Gastrocnemius medialis (tissue), 4 donors: ENCODE data around the gene C19orf12. TPM values are rescaled to one million over a fixed set of nuclear protein-coding genes. Genes with fewer than 3 reads are reported as not detected.

Source experiments
- ATAC-seq, 2 donors: fragments of 150-250 bp; one replicate each; pipeline ENCODE4 v1.9.1; 2016
- DNase-seq, 2 donors: peaks; one replicate each; pipeline ENCODE4 v3.0.0-alpha.2; 2019
- H3K27ac ChIP-seq, 4 donors: fragments of 200-600 bp; sonication (generic); 1 replicate in 1 of 4; 2 replicates in 3 of 4; pipeline ENCODE4 v1.5.1; 2016 to 2018; ENCODE audit warnings: mild to moderate bottlenecking in 2 of 4, moderate library complexity in 1 of 4
- H3K27me3 ChIP-seq, 3 donors: fragments of 200-600 bp; sonication (generic) in 2 of 3; 1 replicate in 1 of 3; 2 replicates in 2 of 3; pipeline versions ENCODE4 v1.5.1 to v1.6.0; 2016 to 2019; ENCODE audit warnings: mild to moderate bottlenecking in 1 of 3, moderate library complexity in 1 of 3
- H3K36me3 ChIP-seq, 2 donors: fragments of 200-600 bp; sonication (generic) in 1 of 2; one replicate each; pipeline ENCODE4 v1.5.1; 2017 to 2018
- H3K4me1 ChIP-seq, 2 donors: fragments of 200-600 bp; sonication (generic) in 1 of 2; one replicate each; pipeline ENCODE4 v1.5.1; 2016 to 2017; ENCODE audit warnings: mild to moderate bottlenecking in 2 of 2
- H3K4me3 ChIP-seq, 4 donors: fragments of 200-600 bp; sonication (generic) in 3 of 4; 1 replicate in 1 of 4; 2 replicates in 3 of 4; pipeline ENCODE4 v1.5.1; 2016 to 2019; ENCODE audit warnings: mild to moderate bottlenecking in 2 of 4
- H3K9me3 ChIP-seq, 3 donors: fragments of 200-600 bp; sonication (generic) in 2 of 3; 1 replicate in 1 of 3; 2 replicates in 2 of 3; pipeline ENCODE4 v1.5.1; 2016 to 2019
- CTCF ChIP-seq, 5 experiments: fragments of 450-650 bp in 3 of 5; fragments of 200-600 bp in 2 of 5; sonication (generic) in 2 of 5; IDR thresholded peaks in 4 of 5; conservative IDR thresholded peaks in 1 of 5; 1 replicate in 4 of 5; 2 replicates in 1 of 5; pipeline ENCODE4 v1.5.1; 2016 to 2019; ENCODE audit warnings: antibody characterized with exemption in 5 of 5, mild to moderate bottlenecking in 3 of 5, moderate library complexity in 3 of 5
- POLR2A ChIP-seq, 2 donors: fragments of 450-650 bp; IDR thresholded peaks; one replicate each; pipeline ENCODE4 v1.6.1; 2017; ENCODE audit warnings: antibody characterized with exemption in 2 of 2, mild to moderate bottlenecking in 2 of 2, moderate library complexity in 2 of 2
- in situ Hi-C, 4 donors: fragments of 200-750 bp; cut with MboI; loops; one replicate each; pipeline versions ENCODE4 v1.15.0 to v1.8.0; 2017; ENCODE audit warnings: low sequenced_read_pairs in 4 of 4
- intact Hi-C: fragments of 100-400 bp; cut with DNase I; formaldehyde crosslinking; loops from one replicate; pipeline ENCODE4 v1.15.1; 2023; ENCODE audit warnings: low total_unique reads
- total RNA-seq, 4 donors: library from RNA; depleted of rRNA; stranded (reverse); fragments of >200 nt; gene quantifications; one replicate each; pipeline versions ENCODE4 v1.1.0 to v1.2.3, GENCODE V29; 2016

Gene C19orf12
- total RNA-seq, 4 donors from 2014 or later = 54.4 to 142 (median 69.8) TPM

DNA sequence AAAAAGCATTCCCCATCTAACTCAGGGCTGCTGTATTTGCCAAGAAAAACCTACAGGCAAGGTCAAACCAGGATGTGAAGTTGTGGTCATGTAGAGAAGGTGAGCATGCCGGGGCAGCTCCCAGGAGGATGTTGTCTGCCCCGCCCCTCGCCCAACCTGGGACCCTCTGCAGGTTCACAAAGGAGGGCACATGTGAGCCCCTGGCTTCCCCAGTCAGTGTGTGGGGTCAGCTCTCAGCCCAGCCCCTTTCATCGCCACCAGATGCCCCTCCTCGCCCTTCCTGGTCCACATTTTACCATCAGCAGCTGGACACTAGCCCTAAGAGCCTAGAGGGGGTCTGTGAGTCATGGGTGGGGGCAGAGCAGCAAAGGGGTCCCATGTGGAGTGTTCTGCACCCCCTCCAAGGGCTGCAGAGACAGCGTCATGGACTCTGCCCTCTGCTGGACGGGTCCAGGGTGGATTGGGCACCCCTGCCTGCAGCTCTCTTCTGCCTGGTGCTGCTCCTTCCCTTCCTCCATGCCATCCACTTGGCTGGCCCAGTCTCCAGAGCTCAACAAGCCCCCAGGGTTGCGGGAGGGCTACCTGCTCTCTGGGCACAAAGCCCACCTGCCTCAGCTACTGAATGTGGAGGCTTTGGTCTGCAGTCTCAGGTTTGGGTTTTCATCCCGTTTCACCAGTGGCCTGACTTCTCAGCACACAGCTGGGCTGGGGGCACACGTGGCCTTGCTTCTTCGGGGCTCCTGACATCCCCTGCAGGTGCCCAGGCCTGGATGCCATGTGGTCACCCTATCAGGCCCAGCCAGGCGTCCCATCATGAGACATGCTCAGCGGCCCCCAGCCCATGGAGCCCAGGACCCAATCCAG is 46.1 kb downstream of the C19orf12 start:
- peak overlapping the region; percentile 94 to 100 (median 98) for H3K27ac ChIP-seq
- DNase-seq = peak in 1 of 2 donors; percentile 56
- H3K9me3 ChIP-seq = no peaks in the 10 kb centered on the region
- intact Hi-C loops (loop anchor here (5.0 kb wide), 1 partner anchor 1162 kb away; no protein-coding TSS in a partner anchor), in situ Hi-C loops (loop anchor here in 2 of 4 donors (10.0 kb wide), 1 partner anchor 46 kb away; the partner anchor contains the start of gene C19orf12 (in 2 of the 2))
- H3K4me3 ChIP-seq = peak overlapping the region in 2 of 4 donors; percentile 19 to 95
- ATAC-seq = no peak
- H3K27me3 ChIP-seq = no peaks in the 10 kb centered on the region
- no peak for TF ChIP-seq POLR2A (IDR thresholded peaks at IDR 0.05)
- peak; percentile 13 to 53 (median 43) for TF ChIP-seq CTCF (IDR thresholded peaks at IDR 0.05 in 4 of 5, conservative IDR thresholded peaks at IDR 0.05 in 1 of 5)
- H3K36me3 ChIP-seq = peaks cover 0 to 5% of the 10 kb centered on the region in 2 donors
- peaks cover 76 to 80% of the 10 kb centered on the region in 2 donors for H3K4me1 ChIP-seq

GRCh38 chr19:29667901-29668341 is 47.1 kb downstream of the C19orf12 start:
- Histone ChIP-seq H3K9me3 (no peaks in the 10 kb centered on the region), H3K27me3 (no peaks in the 10 kb centered on the region), H3K36me3 (no peaks in the 10 kb centered on the region), H3K4me1 (peaks cover 72 to 79% of the 10 kb centered on the region in 2 donors), H3K4me3 (peak overlapping the region; percentile 94 to 99 (median 97)), H3K27ac (peak overlapping the region; percentile 94 to 100 (median 98))
- DNase-seq (peak in 1 of 2 donors; percentile 63), ATAC-seq (no peak)
- TF ChIP-seq CTCF (IDR thresholded peaks at IDR 0.05 in 4 of 5, conservative IDR thresholded peaks at IDR 0.05 in 1 of 5) = peak in 3 of 5 experiments; percentile 16 to 39 (median 22)
- TF ChIP-seq POLR2A (IDR thresholded peaks at IDR 0.05) = no peak
- in situ Hi-C loops = loop anchor here in 2 of 4 donors (10.0 kb wide), 1 partner anchor 47 kb away; the partner anchor contains the start of gene C19orf12 (in 2 of the 2)
- intact Hi-C loops = loop anchor here (5.0 kb wide), 1 partner anchor 1161 kb away; no protein-coding TSS in a partner anchor

DNA sequence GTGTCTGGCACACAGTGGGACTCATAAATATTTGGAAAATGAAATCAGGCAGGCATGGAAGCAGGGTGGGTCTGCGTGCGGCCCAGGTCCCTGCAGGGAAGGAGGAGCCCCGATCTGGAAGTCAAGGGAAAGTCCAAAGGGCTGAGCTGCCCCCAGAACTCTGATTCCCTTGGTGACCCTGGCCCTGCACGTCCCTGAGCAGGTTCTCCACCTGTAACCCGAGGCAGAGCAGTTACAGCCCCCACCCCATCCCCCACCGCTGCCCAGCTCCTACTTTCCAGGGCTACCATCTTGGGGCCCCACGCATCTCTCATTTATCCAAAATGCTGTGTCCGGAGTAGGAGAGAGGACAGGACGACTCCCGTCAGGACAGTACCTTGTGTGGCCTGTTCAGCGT is 47.7 kb downstream of the C19orf12 start:
- Histone ChIP-seq H3K4me1 (peaks cover 72 to 79% of the 10 kb centered on the region in 2 donors), H3K27ac (peak overlapping the region; percentile 94 to 100 (median 98)), H3K9me3 (no peaks in the 10 kb centered on the region), H3K4me3 (peak overlapping the region; percentile 94 to 99 (median 97)), H3K27me3 (no peaks in the 10 kb centered on the region), H3K36me3 (no peaks in the 10 kb centered on the region)
- ATAC-seq (no peak), DNase-seq (peak in 1 of 2 donors; percentile 52)
- TF ChIP-seq CTCF (IDR thresholded peaks at IDR 0.05 in 4 of 5, conservative IDR thresholded peaks at IDR 0.05 in 1 of 5) (peak in 1 of 5 experiments; percentile 7), POLR2A (IDR thresholded peaks at IDR 0.05) (no peak)
- intact Hi-C loops = loop anchor here (5.0 kb wide), 1 partner anchor 1160 kb away; no protein-coding TSS in a partner anchor
- in situ Hi-C loops = loop anchor here in 2 of 4 donors (10.0 kb wide), 1 partner anchor 47 kb away; the partner anchor contains the start of gene C19orf12 (in 2 of the 2)

DNA sequence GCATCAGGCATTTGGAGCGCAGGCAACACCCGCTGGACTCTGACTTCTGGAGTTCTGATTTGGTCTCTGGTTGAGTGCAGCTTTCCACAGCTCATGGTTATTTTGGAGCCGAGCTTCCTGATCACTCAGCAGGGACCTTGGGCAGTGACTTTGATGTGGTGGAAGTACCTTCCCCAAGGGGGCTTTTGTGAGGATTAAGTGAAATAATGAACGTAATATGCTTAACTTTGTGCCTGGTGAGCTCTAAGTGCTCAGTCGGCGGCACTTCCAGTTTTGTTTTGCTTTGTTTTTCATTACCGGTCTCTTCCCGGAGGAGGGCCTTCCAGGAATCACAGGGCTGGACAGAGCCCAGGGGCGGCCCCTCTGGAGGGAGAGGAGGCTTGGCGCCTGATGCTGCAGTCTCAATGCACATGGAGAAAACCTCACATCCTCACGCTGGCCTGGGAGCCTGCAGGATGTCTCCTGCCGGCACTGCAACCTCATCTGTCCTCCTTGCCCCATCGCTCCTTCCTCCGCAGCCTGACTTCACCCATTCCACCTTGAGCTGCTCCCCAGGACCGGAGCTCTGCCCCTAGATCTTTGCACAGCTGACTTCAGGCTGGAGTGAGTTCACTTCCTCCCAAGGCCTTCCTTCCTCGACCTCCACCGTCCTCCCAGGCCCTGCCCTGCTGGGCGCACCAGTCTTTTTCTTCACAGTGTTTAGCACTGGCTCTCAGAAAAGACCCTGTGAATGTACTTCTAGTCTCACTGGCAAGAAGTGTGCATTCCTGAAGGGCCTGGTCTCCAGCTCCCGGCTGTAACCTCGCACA is 48.3 kb downstream of the C19orf12 start:
- Histone ChIP-seq H3K27me3 (no peaks in the 10 kb centered on the region), H3K27ac (peak overlapping the region; percentile 94 to 100 (median 98)), H3K4me1 (peaks cover 71 to 79% of the 10 kb centered on the region in 2 donors), H3K4me3 (peak overlapping the region; percentile 94 to 99 (median 97)), H3K36me3 (no peaks in the 10 kb centered on the region), H3K9me3 (no peaks in the 10 kb centered on the region)
- DNase-seq (peak in 1 of 2 donors; percentile 61), ATAC-seq (peak in 1 of 2 donors; percentile 3)
- in situ Hi-C loops (loop anchor here in 2 of 4 donors (10.0 kb wide), 1 partner anchor 48 kb away; the partner anchor contains the start of gene C19orf12 (in 2 of the 2)), intact Hi-C loops (loop anchor here (1.0 to 5.0 kb wide), 2 partner anchors 22 to 1159 kb away; no protein-coding TSS in a partner anchor)
- TF ChIP-seq POLR2A (IDR thresholded peaks at IDR 0.05) (peak in 1 of 2 donors; percentile 77), CTCF (IDR thresholded peaks at IDR 0.05 in 4 of 5, conservative IDR thresholded peaks at IDR 0.05 in 1 of 5) (no peak)
